GM12801 (cell line): ENCODE data around the gene PRDM11.

ENCODE experiments used
- TF ChIP-seq, protein P1 (sequence below): IDR thresholded peaks from one replicate; pipeline ENCODE4 v1.5.1; 2011; ENCODE audit warnings: control low read depth; ENCODE audit not compliant: insufficient read length; ENCODE audit errors: extremely low read depth

PRDM11 gene

DNA sequence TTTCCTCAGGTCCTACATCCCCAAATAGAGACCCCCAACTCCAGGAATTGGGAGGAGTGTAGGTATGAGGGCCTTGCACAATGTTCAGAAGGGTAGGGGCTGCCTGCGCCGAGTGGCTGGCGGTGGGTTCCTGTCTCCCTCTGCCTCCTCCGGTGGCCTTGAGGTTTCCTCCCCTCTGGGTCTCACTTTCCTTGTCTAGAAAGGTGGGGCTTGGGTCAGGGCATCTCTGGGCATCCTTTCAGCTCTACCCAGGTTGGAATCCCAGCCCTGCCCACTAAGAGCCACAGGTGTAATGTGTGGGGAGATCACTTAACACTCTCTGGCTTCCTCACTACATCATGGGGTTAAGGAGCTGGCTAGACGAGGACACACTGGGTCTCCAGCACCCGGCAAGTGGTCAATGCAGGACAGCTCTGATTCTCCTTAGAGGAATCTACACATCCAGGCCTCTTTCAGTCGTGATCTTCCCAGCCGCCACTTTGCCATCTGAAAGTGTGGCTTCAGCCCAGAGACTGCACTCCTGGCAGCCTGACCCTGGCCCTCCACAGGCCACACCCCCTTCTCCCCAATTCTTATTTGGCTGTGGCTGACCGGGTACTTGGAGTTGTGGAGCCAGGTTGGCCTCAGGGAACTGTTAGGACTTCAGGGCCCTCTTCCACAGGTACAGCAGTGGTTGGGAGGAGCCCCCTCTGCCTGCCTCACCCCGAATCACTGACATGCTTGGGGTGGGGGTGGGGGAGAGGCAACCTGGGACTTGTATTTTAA, 22.1 kb downstream of the PRDM11 start:
- TF ChIP-seq, protein P1, sequence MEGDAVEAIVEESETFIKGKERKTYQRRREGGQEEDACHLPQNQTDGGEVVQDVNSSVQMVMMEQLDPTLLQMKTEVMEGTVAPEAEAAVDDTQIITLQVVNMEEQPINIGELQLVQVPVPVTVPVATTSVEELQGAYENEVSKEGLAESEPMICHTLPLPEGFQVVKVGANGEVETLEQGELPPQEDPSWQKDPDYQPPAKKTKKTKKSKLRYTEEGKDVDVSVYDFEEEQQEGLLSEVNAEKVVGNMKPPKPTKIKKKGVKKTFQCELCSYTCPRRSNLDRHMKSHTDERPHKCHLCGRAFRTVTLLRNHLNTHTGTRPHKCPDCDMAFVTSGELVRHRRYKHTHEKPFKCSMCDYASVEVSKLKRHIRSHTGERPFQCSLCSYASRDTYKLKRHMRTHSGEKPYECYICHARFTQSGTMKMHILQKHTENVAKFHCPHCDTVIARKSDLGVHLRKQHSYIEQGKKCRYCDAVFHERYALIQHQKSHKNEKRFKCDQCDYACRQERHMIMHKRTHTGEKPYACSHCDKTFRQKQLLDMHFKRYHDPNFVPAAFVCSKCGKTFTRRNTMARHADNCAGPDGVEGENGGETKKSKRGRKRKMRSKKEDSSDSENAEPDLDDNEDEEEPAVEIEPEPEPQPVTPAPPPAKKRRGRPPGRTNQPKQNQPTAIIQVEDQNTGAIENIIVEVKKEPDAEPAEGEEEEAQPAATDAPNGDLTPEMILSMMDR, result no peak

DNA sequence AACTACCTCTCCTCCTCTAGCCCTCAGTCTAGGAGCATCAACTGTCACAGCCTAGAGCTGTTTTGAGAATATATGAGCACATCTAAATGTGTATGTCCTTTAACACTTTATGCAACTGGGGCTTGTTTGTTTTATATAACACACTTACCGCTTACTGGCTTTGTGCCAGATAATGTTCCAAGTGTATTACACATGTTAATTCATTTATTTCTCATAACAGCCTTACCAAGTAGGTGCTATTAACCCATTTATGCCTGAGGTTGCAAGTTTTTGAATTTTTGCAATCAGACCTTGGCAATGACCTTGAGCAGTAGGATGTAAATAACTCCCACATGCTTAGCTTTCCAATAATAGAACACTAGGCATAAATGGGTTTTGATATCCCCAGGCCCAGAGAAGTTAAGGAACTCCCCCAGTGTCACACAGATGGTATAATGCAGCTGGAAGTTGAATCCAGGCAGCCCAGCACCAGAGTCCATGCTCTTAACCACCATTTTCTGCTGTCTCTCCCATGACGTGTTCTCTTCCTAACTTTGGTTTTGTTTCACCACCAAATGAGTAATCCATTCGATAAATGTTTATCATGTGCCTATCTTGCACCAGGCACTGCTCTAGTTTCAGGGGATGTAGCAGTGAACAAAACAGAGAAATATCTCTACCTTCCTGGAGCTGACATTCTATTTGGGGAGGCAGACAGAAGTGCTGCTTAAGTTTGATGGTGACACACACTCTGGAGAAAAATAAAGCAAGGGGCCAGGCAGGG, 23.1 kb downstream of the PRDM11 start:
- TF ChIP-seq, protein P1, result no peak

DNA sequence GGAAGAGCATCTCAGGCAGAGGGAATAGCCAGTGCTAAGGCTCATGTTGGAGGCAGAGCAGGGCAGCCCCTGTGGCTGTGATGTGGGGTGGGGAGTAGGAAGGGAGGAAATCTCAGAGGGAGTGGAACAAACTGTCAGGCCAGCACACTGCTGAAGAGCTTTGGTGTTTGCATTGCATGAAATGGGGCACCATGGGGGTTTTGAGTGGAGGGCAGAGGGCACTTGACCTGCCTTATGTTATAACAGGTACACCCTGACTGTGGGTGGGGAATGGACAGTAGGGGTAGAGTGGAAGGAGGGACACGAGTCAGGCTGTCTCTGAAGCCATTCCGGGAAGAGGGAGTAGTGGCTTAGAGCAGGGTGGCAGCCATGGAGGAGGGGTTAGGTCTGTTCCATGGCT, 24.0 kb downstream of the PRDM11 start:
- TF ChIP-seq, protein P1, result no peak

DNA sequence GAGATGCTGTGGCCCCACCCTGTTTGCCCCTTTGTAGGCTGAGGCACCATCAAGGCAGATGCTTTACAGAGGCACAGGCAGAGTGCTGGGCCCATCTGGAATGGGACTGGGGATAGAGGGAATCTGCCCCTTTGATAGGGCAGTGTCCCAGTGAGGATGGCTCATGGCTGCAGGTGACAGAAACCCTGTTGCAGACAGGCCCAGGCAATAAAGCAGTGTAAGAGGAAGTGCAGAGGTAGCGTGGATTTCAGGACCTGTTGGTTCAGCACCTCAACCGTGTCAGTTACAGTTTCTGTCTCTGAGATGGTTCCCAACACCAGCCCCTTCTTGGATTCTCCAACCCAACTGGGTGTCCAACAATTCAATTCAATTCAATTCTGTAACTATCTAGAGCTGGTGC, 25.1 kb downstream of the PRDM11 start:
- TF ChIP-seq, protein P1, result no peak

DNA sequence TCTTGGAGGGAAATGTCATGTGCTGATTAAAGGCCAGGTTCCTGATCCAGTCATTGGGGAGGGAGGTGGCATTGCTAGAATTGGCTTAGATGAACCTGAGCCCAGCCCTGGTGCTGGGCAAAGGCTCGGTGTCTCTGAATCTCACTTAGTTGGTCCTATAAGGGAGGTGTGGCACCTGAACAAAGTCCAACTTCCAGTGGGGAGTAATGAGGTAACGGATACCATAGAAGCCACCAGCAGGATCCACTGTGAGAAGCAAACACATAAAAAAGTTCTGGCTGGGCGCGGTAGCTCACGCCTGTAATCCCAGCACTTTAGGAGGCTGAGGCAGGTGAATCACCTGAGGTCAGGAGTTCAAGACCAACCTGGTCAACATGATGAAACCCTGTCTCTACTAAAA, 26.6 kb downstream of the PRDM11 start:
- TF ChIP-seq, protein P1, result no peak

DNA sequence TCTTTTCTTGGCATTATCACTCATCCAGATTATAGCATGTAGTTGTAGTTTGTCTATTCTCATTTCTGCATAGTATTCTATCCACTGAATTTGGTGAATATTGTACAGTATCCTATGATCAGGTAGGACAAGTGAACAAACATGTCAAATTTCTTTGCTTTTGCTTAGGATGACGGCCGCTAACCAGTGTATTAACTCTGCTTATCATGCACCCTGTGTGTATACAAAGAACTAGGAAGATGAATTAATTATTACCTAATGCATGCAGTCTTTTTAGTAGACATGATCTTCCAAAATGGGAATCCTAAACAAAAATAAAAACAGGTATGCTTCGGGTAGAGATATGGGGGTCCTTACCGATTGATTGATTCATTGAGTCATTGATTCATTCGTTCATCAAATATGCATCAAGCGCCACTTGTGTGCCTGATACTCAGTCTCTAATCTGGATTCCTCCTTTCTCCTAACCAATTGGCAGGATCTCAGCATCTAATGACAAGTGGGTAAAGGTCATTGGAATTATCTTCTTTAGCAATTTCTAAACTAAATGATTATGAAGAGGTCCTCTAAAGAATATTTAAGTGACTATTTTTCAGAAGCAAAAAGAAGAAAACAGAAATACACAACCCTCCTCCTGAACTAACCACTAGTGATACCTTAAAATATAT, 27.9 kb downstream of the PRDM11 start:
- TF ChIP-seq, protein P1, result no peak

DNA sequence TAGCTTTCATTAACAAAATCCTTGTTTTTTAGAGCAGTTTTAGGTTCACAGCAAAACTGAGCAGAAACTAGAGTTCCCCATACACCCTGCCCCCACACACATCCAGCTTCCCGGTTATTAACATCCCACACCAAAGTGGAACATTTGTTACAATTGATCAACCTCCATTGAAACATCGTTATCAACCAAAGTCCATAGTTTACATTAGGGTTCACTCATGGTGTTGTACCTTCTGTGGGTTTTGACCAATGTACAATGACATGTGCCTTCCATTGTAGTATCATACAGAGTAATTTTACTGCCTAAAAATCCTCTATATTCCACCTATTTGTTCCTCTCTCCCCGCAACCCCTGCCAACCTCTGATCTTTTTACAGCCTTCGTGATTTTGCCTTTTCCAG, 28.5 kb downstream of the PRDM11 start:
- TF ChIP-seq, protein P1, result no peak
